ENCODE measurements around the gene PXDN. TPM values are rescaled to one million over a fixed set of nuclear protein-coding genes. Genes with fewer than 3 reads are reported as not detected.

The PXDN gene
- total RNA-seq, 2 donors from 2014 or later: 9.5 to 20.0 TPM

GRCh38 chr2:1676913-1677820, 67.1 kb downstream of the PXDN start:
- intact Hi-C loops (cut with DNase I): loop anchor here (10.0 kb wide), 1 partner anchor 68 kb away; the partner anchor contains the start of gene PXDN
- H3K9me3 ChIP-seq: no peaks in the 10 kb centered on the region
- H3K4me3 ChIP-seq: no peak overlapping the region
- H3K4me1 ChIP-seq: no peaks in the 10 kb centered on the region
- no peaks in the 10 kb centered on the region for H3K36me3 ChIP-seq
- DNase-seq: no peak
- H3K27me3 ChIP-seq: no peaks in the 10 kb centered on the region
- H3K9ac ChIP-seq (ENCODE audit: low read depth in 2 of 2, low read length in 2 of 2): no peak overlapping the region
- TF ChIP-seq CTCF (IDR thresholded peaks at IDR 0.05): no peak
- no peak overlapping the region for H3K27ac ChIP-seq

GRCh38 chr2:1676091-1676912, 68.0 kb downstream of the PXDN start:
- no peaks in the 10 kb centered on the region for H3K4me1 ChIP-seq
- H3K36me3 ChIP-seq: no peaks in the 10 kb centered on the region
- intact Hi-C loops (cut with DNase I): loop anchor here (10.0 kb wide), 1 partner anchor 68 kb away; the partner anchor contains the start of gene PXDN
- DNase-seq: no peak
- no peak overlapping the region for H3K27ac ChIP-seq
- H3K9ac ChIP-seq (ENCODE audit: low read depth in 2 of 2, low read length in 2 of 2): no peak overlapping the region
- H3K4me3 ChIP-seq: no peak overlapping the region
- no peaks in the 10 kb centered on the region for H3K9me3 ChIP-seq
- no peaks in the 10 kb centered on the region for H3K27me3 ChIP-seq
- no peak for TF ChIP-seq CTCF (IDR thresholded peaks at IDR 0.05)

GRCh38 chr2:1675633-1676032, 68.7 kb downstream of the PXDN start:
- no peaks in the 10 kb centered on the region for H3K9me3 ChIP-seq
- no peak overlapping the region for H3K27ac ChIP-seq
- intact Hi-C loops (cut with DNase I): loop anchor here (10.0 kb wide), 1 partner anchor 69 kb away; the partner anchor contains the start of gene PXDN
- no peaks in the 10 kb centered on the region for H3K27me3 ChIP-seq
- no peak overlapping the region for H3K4me3 ChIP-seq
- H3K4me1 ChIP-seq: no peaks in the 10 kb centered on the region
- TF ChIP-seq CTCF (IDR thresholded peaks at IDR 0.05): no peak
- no peak for DNase-seq
- H3K36me3 ChIP-seq: no peaks in the 10 kb centered on the region
- H3K9ac ChIP-seq (ENCODE audit: low read depth in 2 of 2, low read length in 2 of 2): no peak overlapping the region

GRCh38 chr2:1674766-1675397, 69.4 kb downstream of the PXDN start:
- no peaks in the 10 kb centered on the region for H3K27me3 ChIP-seq
- no peak overlapping the region for H3K27ac ChIP-seq
- H3K4me1 ChIP-seq: no peaks in the 10 kb centered on the region
- no peak for TF ChIP-seq CTCF (IDR thresholded peaks at IDR 0.05)
- H3K4me3 ChIP-seq: no peak overlapping the region
- no peaks in the 10 kb centered on the region for H3K36me3 ChIP-seq
- intact Hi-C loops (cut with DNase I): loop anchor here (10.0 kb wide), 1 partner anchor 70 kb away; the partner anchor contains the start of gene PXDN
- no peak overlapping the region for H3K9ac ChIP-seq (ENCODE audit: low read depth in 2 of 2, low read length in 2 of 2)
- no peak for DNase-seq
- no peaks in the 10 kb centered on the region for H3K9me3 ChIP-seq

- no peaks in the 10 kb centered on the region for H3K9me3 ChIP-seq
- H3K4me1 ChIP-seq: no peaks in the 10 kb centered on the region
- H3K27ac ChIP-seq: no peak overlapping the region
- no peaks in the 10 kb centered on the region for H3K27me3 ChIP-seq
- intact Hi-C loops (cut with DNase I): loop anchor here (10.0 kb wide), 1 partner anchor 71 kb away; the partner anchor contains the start of gene PXDN
- H3K36me3 ChIP-seq: no peaks in the 10 kb centered on the region
- no peak for DNase-seq
- no peak overlapping the region for H3K4me3 ChIP-seq
- no peak overlapping the region for H3K9ac ChIP-seq (ENCODE audit: low read depth in 2 of 2, low read length in 2 of 2)
- no peak for TF ChIP-seq CTCF (IDR thresholded peaks at IDR 0.05)
Measured at GRCh38 chr2:1674276-1674675, 70.0 kb downstream of the PXDN start.
